ENCODE measurements around the gene INPP5A. TPM values are rescaled to one million over a fixed set of nuclear protein-coding genes. Genes with fewer than 3 reads are reported as not detected.

The INPP5A gene
- total RNA-seq, 2 donors from 2014 or later = 9.2 to 14.5 TPM

- Histone ChIP-seq H3K27ac (no peak overlapping the region), H3K4me1 (peaks cover 26% of the 10 kb centered on the region), H3K27me3 (no peaks in the 10 kb centered on the region), H3K4me3 (no peak overlapping the region), H3K36me3 (replicated peaks in 1 of 2; ENCODE audit: insufficient read depth in 1 of 2, low read depth in 2 of 2) (no peaks in the 10 kb centered on the region), H3K9me3 (peaks cover 0 to 3% (median 0%) of the 10 kb centered on the region in 3 donors)
- peak; percentile 38 for ATAC-seq
- WGBS, 2 donors = 81 to 87% methylated on average over 19 of the region's 19 CpGs
- TF ChIP-seq POLR2A (IDR thresholded peaks at IDR 0.05) = no peak
- TF ChIP-seq CTCF (IDR thresholded peaks at IDR 0.05) = no peak
- no peak for DNase-seq
- intact Hi-C loops (cut with DNase I) = no loop called here
Observed at GRCh38 chr10:132662186-132662920, 124.8 kb downstream of the INPP5A start.

DNA sequence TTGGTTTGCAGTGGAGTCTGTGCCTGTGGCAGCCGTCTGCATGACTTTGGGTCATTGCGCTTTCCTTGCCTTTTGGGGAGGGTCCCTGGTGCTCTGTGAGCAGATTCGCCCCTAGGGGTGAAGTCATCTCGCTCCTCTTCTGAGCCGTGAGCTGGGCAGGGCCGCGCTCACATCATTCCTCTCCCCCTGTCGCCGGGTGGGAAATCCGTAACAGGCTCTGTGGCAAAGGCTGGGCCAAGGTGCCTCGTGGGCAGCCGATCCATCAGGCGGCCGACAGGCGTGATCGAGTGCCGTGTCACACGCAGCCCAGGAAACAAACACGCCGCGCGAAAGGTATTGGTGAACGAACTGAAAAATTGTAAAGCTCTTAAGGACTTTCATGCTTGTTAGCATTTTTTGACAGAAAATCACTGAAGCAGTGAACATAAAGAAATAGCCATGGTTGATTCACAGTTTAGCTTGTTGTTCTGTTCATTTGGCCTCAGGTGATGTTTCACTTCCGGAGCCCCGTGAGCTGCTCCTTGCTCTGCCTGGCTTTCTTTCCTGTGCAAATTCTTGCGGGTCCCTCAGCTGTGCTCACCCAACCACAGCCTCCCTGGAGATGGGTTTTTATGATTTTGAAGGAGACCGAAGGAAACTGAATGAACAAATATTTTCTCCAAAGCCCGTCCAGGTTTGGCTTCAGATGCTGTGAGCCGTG lies 126.2 kb downstream of the INPP5A start:
- Histone ChIP-seq H3K9me3 (peaks cover 0 to 3% (median 0%) of the 10 kb centered on the region in 3 donors), H3K36me3 (replicated peaks in 1 of 2; ENCODE audit: insufficient read depth in 1 of 2, low read depth in 2 of 2) (no peaks in the 10 kb centered on the region), H3K27me3 (no peaks in the 10 kb centered on the region), H3K4me1 (peaks cover 11% of the 10 kb centered on the region), H3K27ac (no peak overlapping the region), H3K4me3 (no peak overlapping the region)
- no peak for ATAC-seq
- DNase-seq = no peak
- no peak for TF ChIP-seq POLR2A (IDR thresholded peaks at IDR 0.05)
- no peak for TF ChIP-seq CTCF (IDR thresholded peaks at IDR 0.05)
- WGBS, 2 donors = 92 to 95% methylated on average over 23 to 27 of the region's 29 CpGs
- intact Hi-C loops (cut with DNase I) = no loop called here

DNA sequence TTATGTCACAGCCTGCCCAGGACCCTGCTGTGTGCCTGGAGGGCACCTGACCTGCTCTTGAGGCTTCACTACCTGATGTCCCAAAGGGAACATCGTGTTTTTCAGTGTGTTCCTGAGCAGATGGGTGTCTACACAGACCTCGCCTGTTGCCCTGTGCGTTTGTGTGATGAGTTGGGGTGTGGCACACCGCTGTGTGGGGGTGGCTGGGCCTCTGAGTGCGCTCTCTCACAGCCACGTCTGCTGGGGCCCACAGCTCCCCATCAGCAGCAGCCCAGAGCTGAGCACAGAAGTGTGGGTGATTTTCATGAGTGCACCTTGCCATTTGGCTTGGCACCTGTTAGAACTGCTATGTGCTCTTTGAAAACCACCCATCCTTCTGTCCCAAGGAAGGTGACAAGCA lies 126.8 kb downstream of the INPP5A start:
- WGBS, 2 donors = 84 to 89% methylated on average over 5 to 6 of the region's 6 CpGs
- Histone ChIP-seq H3K4me1 (peaks cover 5% of the 10 kb centered on the region), H3K4me3 (no peak overlapping the region), H3K36me3 (replicated peaks in 1 of 2; ENCODE audit: insufficient read depth in 1 of 2, low read depth in 2 of 2) (no peaks in the 10 kb centered on the region), H3K27me3 (no peaks in the 10 kb centered on the region), H3K27ac (no peak overlapping the region), H3K9me3 (peaks cover 0 to 3% (median 0%) of the 10 kb centered on the region in 3 donors)
- no peak for ATAC-seq
- intact Hi-C loops (cut with DNase I) = no loop called here
- DNase-seq = no peak
- TF ChIP-seq CTCF (IDR thresholded peaks at IDR 0.05) = no peak
- no peak for TF ChIP-seq POLR2A (IDR thresholded peaks at IDR 0.05)

DNA sequence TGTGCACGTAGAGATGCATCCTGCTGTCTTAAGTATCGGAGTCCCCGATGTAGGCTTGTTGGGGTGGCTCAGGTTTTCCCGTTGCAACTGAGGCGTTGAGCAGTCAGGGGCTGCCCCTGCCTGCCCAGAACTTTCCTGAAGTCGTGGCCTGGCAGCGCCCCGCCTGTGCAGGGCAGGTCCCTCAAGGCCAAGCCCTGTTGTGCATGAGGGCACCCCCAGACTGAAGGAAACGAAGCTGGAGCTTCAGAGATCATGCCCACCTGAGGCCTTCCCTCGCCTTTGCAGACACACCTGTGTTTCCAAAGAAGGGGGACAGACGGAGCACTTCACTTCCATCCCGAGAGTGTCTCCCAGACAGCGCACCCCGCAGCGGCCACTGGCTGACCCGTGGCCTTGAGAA lies 127.3 kb downstream of the INPP5A start:
- DNase-seq (peak in 1 of 4 donors; percentile 5), ATAC-seq (no peak)
- peaks cover under 1% of the 10 kb centered on the region for H3K4me1 ChIP-seq
- TF ChIP-seq CTCF (IDR thresholded peaks at IDR 0.05) = no peak
- TF ChIP-seq POLR2A (IDR thresholded peaks at IDR 0.05) = no peak
- H3K27ac ChIP-seq = no peak overlapping the region
- H3K9me3 ChIP-seq = peaks cover 0 to 3% (median 0%) of the 10 kb centered on the region in 3 donors
- H3K27me3 ChIP-seq = no peaks in the 10 kb centered on the region
- intact Hi-C loops (cut with DNase I) = no loop called here
- H3K4me3 ChIP-seq = no peak overlapping the region
- 90 to 93% methylated on average over 6 to 16 of the region's 16 CpGs for WGBS, 2 donors
- H3K36me3 ChIP-seq (replicated peaks in 1 of 2; ENCODE audit: insufficient read depth in 1 of 2, low read depth in 2 of 2) = no peaks in the 10 kb centered on the region
